Parathyroid adenoma (tissue), 2 donors: ENCODE measurements around the gene PPEF2.

Experiments used
- H2AFZ ChIP-seq: fragments of 300-600 bp; sonication (generic); one replicate; pipeline ENCODE4 v1.7.0; 2017; ENCODE audit warnings: antibody characterized with exemption, mild to moderate bottlenecking
- H3K27ac ChIP-seq: fragments of 300-600 bp; sonication (generic); one replicate; pipeline ENCODE4 v1.7.0; 2017
- H3K27me3 ChIP-seq: fragments of 300-600 bp; sonication (generic); one replicate; pipeline ENCODE4 v1.7.0; 2017; ENCODE audit warnings: low read length; ENCODE audit not compliant: control insufficient read depth, insufficient read depth
- H3K36me3 ChIP-seq: fragments of 300-600 bp; sonication (generic); one replicate; pipeline ENCODE4 v1.7.0; 2017; ENCODE audit warnings: low read length; ENCODE audit not compliant: control insufficient read depth, insufficient read depth
- H3K4me1 ChIP-seq: fragments of 300-600 bp; sonication (generic); one replicate; pipeline ENCODE4 v1.7.0; 2017; ENCODE audit warnings: control low read depth
- H3K4me2 ChIP-seq: fragments of 300-600 bp; sonication (generic); one replicate; pipeline ENCODE4 v1.7.0; 2017; ENCODE audit warnings: low read length
- H3K4me3 ChIP-seq: fragments of 300-600 bp; sonication (generic); one replicate; pipeline ENCODE4 v1.7.0; 2017; ENCODE audit warnings: low read depth, low read length
- H3K79me2 ChIP-seq: fragments of 300-600 bp; sonication (generic); one replicate; pipeline ENCODE4 v1.7.0; 2017; ENCODE audit warnings: control low read depth
- H3K9ac ChIP-seq: fragments of 300-600 bp; sonication (generic); one replicate; pipeline ENCODE4 v1.7.0; 2017; ENCODE audit warnings: mild to moderate bottlenecking
- H3K9me3 ChIP-seq: fragments of 300-600 bp; sonication (generic); one replicate; pipeline ENCODE4 v1.7.0; 2017; ENCODE audit warnings: low read length; ENCODE audit not compliant: control insufficient read depth
- CTCF ChIP-seq: fragments of 300-600 bp; sonication (generic); IDR thresholded peaks from one replicate; pipeline ENCODE4 v1.7.0; 2017; ENCODE audit warnings: antibody characterized with exemption, mild to moderate bottlenecking
- donor health status: primary hyperparathyroidism.

The PPEF2 gene

GRCh38 chr4:75843596-75843995 is 58.7 kb downstream of the PPEF2 start:
- TF ChIP-seq CTCF = no peak
- H3K27ac ChIP-seq = no peak overlapping the region
- H3K9ac ChIP-seq = no peak overlapping the region
- H3K27me3 ChIP-seq = no peaks in the 10 kb centered on the region
- H3K4me1 ChIP-seq = no peaks in the 10 kb centered on the region
- no peaks in the 10 kb centered on the region for H3K79me2 ChIP-seq
- H3K36me3 ChIP-seq = no peaks in the 10 kb centered on the region
- H3K4me3 ChIP-seq = no peak overlapping the region
- no peak overlapping the region for H2AFZ ChIP-seq
- H3K9me3 ChIP-seq = no peaks in the 10 kb centered on the region
- no peak overlapping the region for H3K4me2 ChIP-seq

GRCh38 chr4:75841641-75842520 is 60.4 kb downstream of the PPEF2 start:
- Histone ChIP-seq H3K79me2 (no peaks in the 10 kb centered on the region), H3K4me3 (no peak overlapping the region), H3K9me3 (no peaks in the 10 kb centered on the region), H3K4me1 (no peaks in the 10 kb centered on the region), H3K4me2 (no peak overlapping the region), H2AFZ (peak overlapping the region; percentile 50), H3K9ac (no peak overlapping the region), H3K36me3 (no peaks in the 10 kb centered on the region), H3K27me3 (no peaks in the 10 kb centered on the region), H3K27ac (no peak overlapping the region)
- no peak for TF ChIP-seq CTCF

GRCh38 chr4:75834772-75835154 is 67.5 kb downstream of the PPEF2 start:
- no peaks in the 10 kb centered on the region for H3K36me3 ChIP-seq
- TF ChIP-seq CTCF = no peak

GRCh38 chr4:75834095-75834771 is 68.0 kb downstream of the PPEF2 start:
- Histone ChIP-seq H3K27me3 (no peaks in the 10 kb centered on the region), H3K79me2 (no peaks in the 10 kb centered on the region), H3K9ac (no peak overlapping the region), H3K27ac (no peak overlapping the region), H3K36me3 (no peaks in the 10 kb centered on the region), H2AFZ (no peak overlapping the region), H3K4me1 (no peaks in the 10 kb centered on the region), H3K4me3 (no peak overlapping the region), H3K9me3 (no peaks in the 10 kb centered on the region), H3K4me2 (no peak overlapping the region)
- no peak for TF ChIP-seq CTCF

More at GRCh38 chr4:75834772-75835154, 67.5 kb downstream of the PPEF2 start:
- H2AFZ ChIP-seq = no peak overlapping the region
- no peaks in the 10 kb centered on the region for H3K27me3 ChIP-seq
- H3K27ac ChIP-seq = no peak overlapping the region
- H3K4me3 ChIP-seq = no peak overlapping the region
- H3K4me1 ChIP-seq = no peaks in the 10 kb centered on the region
- H3K9me3 ChIP-seq = no peaks in the 10 kb centered on the region
- no peak overlapping the region for H3K4me2 ChIP-seq
- H3K9ac ChIP-seq = no peak overlapping the region
- H3K79me2 ChIP-seq = no peaks in the 10 kb centered on the region
